DOHH2 (cell line): ENCODE results near the gene IPO7.

Experiments used
- EZH2phosphoT487 ChIP-seq: fragments of 200-600 bp; sonication (generic); IDR thresholded peaks from 2 replicates; pipeline ENCODE4 v1.6.1; 2017; ENCODE audit warnings: borderline replicate concordance, mild to moderate bottlenecking, antibody characterized with exemption, low read length, moderate library complexity, mixed read lengths
- TF ChIP-seq, protein P1 (sequence below): fragments of 200-600 bp; sonication (generic); IDR thresholded peaks from one replicate; pipeline ENCODE4 v1.5.1; 2014; ENCODE audit warnings: antibody characterized with exemption, mild to moderate bottlenecking, low read depth, low read length; ENCODE audit not compliant: poor library complexity, severe bottlenecking

DNA sequence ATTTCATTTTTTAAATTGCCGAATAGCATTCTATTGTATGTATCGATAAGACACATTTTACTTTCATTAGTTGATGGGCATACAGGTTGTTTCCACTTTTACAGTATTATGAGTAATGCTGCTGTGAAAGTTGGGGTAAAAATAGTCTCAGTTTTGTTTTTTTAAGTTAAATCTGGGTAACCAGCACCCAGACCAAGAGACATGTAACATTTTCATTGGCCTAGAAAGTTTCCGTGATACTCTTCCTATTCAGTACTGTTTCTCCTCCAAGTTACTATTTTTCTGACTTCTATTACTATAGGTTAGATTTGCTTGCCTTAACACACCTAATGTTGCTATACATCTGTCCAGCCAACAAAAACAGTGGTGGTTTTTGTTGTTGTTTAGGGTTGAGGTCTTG lies 12.3 kb downstream of the IPO7 start:
- TF ChIP-seq, protein P1, sequence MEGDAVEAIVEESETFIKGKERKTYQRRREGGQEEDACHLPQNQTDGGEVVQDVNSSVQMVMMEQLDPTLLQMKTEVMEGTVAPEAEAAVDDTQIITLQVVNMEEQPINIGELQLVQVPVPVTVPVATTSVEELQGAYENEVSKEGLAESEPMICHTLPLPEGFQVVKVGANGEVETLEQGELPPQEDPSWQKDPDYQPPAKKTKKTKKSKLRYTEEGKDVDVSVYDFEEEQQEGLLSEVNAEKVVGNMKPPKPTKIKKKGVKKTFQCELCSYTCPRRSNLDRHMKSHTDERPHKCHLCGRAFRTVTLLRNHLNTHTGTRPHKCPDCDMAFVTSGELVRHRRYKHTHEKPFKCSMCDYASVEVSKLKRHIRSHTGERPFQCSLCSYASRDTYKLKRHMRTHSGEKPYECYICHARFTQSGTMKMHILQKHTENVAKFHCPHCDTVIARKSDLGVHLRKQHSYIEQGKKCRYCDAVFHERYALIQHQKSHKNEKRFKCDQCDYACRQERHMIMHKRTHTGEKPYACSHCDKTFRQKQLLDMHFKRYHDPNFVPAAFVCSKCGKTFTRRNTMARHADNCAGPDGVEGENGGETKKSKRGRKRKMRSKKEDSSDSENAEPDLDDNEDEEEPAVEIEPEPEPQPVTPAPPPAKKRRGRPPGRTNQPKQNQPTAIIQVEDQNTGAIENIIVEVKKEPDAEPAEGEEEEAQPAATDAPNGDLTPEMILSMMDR, result no peak
- TF ChIP-seq EZH2phosphoT487, result no peak
